KBM-7 (cell line): ENCODE data around the gene SMOC1.

Source experiments
- DNase-seq: peaks from one replicate; pipeline ENCODE4 v3.0.0-alpha.2; 2015
- in situ Hi-C: fragments of 300-500 bp; cut with MboI; formaldehyde crosslinking; loops from 2 replicates; pipeline ENCODE4 v1.14.3; 2020; ENCODE audit warnings: low sequenced_read_pairs, low pct_unique_long_range_greater_than_20kb, mixed read lengths

SMOC1 gene, protein sequence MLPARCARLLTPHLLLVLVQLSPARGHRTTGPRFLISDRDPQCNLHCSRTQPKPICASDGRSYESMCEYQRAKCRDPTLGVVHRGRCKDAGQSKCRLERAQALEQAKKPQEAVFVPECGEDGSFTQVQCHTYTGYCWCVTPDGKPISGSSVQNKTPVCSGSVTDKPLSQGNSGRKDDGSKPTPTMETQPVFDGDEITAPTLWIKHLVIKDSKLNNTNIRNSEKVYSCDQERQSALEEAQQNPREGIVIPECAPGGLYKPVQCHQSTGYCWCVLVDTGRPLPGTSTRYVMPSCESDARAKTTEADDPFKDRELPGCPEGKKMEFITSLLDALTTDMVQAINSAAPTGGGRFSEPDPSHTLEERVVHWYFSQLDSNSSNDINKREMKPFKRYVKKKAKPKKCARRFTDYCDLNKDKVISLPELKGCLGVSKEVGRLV

DNA sequence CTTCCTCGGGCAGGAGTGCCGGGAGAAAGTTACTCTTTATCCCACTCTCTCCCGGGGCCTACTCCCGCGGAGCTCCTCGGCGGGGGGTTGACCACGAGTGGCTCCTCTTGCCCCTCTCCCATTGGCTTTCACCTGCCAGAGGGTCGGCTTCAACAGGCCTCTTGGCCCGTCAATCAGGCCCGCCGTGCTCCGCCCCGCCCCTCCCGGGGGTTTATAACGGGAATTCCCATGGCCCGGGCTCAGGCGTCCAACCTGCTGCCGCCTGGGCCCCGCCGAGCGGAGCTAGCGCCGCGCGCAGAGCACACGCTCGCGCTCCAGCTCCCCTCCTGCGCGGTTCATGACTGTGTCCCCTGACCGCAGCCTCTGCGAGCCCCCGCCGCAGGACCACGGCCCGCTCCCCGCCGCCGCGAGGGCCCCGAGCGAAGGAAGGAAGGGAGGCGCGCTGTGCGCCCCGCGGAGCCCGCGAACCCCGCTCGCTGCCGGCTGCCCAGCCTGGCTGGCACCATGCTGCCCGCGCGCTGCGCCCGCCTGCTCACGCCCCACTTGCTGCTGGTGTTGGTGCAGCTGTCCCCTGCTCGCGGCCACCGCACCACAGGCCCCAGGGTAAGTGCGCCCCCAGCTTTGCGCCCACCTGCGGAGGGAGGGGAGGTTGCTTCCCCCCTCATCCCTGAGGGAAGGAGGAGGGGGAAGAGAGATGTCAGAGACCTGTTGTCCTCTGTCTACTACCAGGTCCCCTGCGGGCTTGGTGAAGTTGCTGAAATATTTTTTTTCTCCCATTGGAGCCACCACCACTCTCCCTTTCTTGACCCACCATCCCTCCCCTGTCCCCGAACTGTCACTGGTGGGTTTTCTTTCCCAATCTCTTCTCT lies at the start of gene SMOC1:
SMOC1 (plus strand) TSS at position 242 of the 869 bp plus-strand sequence; CDS start at position 505, 263 bp downstream.
- in situ Hi-C loops, result no loop called here
- no peak for DNase-seq

DNA sequence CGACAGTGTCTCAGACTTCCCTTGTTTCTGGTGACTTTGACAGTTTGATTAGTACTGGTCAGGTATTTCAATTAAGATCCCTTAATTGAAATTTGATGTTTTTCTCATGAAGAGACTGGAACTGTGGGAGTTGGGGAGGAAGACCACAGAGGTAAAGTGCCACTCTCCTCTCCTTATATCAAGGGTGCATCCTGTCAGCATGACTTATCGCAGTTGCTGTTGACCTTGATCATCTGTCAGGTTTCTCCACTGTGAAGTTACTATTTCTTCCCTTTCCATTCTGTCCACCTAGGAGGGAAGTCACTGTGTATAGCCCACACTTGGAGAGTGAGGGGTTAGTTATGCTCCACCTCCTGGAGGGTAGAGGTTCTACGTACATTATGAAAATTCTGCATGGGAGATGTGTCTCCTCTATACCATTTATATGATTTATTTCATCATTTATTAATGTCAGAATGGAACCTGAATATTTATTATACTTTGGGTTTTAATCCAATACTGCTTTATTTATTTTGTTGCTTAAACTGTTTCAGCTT lies 40.3 kb upstream of the SMOC1 start:
- in situ Hi-C loops, result loop anchor here (25.0 kb wide), 1 partner anchor 173 kb away; no protein-coding TSS in a partner anchor

DNA sequence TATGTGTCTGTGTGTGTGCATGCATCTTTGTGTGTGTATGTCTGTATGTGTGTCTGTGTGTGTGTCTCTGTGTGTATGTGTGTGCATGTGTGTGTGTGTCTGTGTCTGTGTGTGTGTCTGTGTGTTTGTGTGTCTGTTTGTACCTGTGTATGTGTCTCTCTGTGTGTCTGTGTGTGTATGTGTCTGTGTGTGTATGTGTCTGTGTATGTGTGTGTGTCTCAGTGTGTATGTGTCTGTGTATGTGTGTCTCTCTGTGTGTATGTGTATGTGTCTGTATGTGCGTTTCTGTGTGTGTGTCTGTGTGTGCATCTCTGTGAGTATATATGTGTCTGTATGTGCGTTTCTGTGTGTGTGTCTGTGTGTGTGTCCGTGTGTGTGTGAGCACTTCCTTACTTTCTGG lies 39.6 kb upstream of the SMOC1 start:
- DNase-seq, result no peak
- in situ Hi-C loops, result loop anchor here (25.0 kb wide), 1 partner anchor 173 kb away; no protein-coding TSS in a partner anchor

More for the DNA sequence above, 40.3 kb upstream of the SMOC1 start:
- no peak for DNase-seq

DNA sequence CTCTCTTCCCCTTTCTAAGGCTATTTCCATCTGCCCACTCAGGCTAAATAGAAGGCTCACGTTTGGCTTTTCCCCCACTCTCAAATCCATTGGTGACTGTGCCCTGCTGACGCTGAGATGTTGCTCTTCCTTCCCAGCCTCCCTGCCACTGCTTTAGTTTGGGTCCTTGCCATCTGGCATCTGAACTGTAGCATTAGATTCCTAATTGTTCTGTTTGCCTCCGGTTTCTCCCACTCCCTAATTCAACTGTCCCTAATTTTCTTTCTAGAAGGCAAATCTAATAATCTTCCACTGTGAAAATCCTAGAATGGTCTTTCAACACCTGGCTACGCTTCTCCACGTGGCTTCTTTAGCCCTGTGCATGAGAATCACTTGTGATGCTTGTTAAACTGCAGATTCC lies 37.6 kb upstream of the SMOC1 start:
- in situ Hi-C loops, result loop anchor here (25.0 kb wide), 1 partner anchor 171 kb away; no protein-coding TSS in a partner anchor

DNA sequence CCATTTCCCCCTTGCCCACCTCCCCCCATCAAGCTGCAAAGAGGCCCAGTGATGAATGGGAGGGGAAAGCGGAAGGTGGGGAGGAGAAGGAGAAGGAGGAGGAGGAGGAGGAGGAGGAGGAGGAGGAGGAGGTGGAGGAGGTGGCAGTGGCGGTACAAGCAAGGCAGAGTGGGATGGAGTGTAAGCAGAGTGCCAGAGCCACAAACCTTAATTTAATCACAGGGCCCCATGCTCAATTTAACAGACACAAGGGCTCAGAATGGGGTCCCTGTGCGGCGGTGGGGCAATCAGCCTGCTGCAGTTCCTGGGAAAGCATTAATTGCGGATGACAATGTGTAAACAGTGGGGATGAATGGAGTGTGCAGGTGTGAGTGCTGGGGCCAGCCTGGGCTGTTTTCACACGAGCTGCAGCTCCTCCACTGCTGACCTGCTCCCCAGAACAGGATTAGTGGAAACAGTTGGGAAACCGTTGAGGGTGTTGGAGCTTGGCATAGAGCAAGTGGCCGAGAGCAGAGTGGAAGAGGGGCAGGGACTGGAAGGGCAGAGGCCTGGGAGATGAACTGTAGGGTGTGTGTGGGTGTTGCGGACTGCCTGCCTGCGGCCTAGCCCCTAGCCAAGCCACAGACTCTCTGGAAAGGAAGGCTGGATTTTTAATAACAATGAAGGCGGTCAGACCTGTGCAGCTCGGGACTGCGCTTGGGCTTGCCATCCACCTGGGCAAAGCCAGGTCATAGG lies 36.4 kb upstream of the SMOC1 start:
- in situ Hi-C loops, result loop anchor here (25.0 kb wide), 1 partner anchor 169 kb away; no protein-coding TSS in a partner anchor
- DNase-seq, result no peak

More for the DNA sequence above, 37.6 kb upstream of the SMOC1 start:
- no peak for DNase-seq

DNA sequence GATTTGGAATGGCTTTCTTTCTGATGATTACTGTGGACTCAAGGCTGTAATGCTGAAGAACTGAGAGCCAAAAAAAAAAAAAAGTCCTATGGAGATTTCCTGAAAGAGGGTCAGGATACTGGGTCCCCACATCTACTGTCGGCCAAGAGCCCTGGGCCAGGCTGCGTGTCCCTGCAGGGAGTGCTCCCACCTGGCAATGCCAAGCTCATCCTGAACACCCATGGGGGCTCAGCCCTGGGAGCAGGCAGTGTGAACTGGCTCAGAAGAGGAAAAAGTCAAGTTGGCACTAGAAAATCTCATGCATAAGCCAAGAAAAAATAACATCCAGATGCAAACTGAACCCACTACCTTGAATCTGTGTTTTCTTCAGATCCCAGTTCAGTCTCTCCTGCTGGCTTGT lies 35.0 kb upstream of the SMOC1 start:
- no peak for DNase-seq
- in situ Hi-C loops, result loop anchor here (25.0 kb wide), 1 partner anchor 168 kb away; no protein-coding TSS in a partner anchor

DNA sequence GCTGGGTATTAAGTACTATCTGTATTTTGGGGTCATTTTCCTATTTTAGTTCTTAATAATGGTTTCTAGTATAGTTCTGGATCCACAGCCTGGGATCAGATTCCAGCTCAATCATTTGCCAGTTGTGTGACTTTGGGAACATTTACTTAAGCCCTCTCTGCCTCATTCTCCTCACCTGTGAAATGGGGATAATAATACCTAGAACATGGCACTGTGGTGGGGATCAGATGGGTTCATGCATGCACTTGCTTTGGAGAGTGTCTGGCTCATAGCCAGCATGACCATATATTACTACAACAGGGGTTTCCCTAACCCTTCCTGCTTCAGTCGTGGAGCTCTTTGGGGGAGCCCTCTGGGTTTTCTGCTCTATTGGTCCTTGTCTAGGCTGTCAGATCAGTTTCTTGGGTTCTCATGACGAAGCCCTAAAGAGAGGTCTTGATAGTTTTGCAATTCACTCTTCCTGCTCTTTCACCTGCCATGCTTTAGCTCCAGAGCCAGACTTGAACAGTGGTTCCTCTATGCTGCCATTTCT lies 34.1 kb upstream of the SMOC1 start:
- in situ Hi-C loops, result loop anchor here (25.0 kb wide), 1 partner anchor 167 kb away; no protein-coding TSS in a partner anchor

DNA sequence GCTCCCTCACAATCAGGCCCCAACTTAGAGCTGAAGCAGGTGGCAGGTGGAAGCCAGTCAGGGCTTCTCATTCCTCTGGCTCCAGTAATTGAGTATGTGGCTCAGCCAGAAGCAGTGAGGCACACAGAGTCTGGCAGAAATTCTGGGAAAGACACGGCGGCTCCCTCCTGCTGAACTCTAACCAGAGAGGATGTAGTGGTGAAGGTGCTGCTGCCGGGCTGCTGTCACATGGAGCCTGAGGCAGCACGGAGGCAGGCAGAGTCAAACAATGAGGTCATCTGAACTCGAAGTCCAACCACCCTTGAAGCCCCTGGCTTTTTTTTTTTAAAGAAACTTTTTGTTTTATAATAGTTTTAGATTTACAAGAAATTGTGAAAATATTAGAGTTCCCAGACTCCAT lies 33.4 kb upstream of the SMOC1 start:
- in situ Hi-C loops, result loop anchor here (25.0 kb wide), 1 partner anchor 167 kb away; no protein-coding TSS in a partner anchor
- no peak for DNase-seq

More for the DNA sequence above, 34.1 kb upstream of the SMOC1 start:
- DNase-seq, result no peak

DNA sequence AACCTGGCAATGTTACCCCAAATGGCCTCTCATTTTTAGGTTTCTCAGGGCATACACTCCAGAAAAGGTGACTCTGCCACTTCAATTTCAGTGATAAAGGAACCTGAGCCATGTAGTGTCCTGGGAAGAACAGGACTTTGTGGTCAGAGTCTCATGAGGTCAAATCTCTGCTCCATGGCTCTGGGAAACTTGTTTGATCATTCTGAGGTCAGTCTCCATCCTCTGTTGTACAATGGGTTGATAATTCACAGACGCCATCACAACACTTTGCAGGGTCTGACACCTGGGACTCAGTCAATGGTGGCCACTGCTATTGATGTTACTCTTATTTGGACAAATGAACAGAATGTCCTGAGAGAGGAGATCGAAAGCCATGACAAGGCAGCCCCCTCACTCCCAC lies 31.1 kb upstream of the SMOC1 start:
- no peak for DNase-seq
- in situ Hi-C loops, result loop anchor here (25.0 kb wide), 1 partner anchor 164 kb away; no protein-coding TSS in a partner anchor

DNA sequence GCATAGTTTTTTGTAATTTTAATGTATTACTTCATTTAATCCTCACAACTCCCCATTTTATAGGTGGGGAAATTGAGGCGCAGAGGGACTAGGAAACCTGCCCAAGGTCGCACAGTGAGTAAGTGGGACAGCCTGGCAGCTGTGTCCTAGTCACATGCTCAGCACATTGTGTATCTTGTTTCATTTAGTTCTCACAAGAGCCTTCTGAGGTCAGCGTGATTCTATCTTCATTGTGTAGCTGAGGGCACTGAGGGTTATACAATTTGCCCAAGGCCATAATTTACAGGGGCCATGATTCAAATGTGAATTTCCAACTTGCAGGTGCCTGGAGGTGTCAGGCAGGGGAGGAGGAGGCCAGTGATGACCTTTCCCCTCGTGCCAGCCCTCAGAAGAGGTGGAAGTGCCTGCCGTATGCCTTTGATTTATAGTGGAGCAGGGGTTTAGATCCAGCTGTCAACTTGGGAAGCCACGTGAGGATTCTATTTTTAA lies 30.3 kb upstream of the SMOC1 start:
- in situ Hi-C loops, result loop anchor here (25.0 kb wide), 1 partner anchor 163 kb away; no protein-coding TSS in a partner anchor
- no peak for DNase-seq

DNA sequence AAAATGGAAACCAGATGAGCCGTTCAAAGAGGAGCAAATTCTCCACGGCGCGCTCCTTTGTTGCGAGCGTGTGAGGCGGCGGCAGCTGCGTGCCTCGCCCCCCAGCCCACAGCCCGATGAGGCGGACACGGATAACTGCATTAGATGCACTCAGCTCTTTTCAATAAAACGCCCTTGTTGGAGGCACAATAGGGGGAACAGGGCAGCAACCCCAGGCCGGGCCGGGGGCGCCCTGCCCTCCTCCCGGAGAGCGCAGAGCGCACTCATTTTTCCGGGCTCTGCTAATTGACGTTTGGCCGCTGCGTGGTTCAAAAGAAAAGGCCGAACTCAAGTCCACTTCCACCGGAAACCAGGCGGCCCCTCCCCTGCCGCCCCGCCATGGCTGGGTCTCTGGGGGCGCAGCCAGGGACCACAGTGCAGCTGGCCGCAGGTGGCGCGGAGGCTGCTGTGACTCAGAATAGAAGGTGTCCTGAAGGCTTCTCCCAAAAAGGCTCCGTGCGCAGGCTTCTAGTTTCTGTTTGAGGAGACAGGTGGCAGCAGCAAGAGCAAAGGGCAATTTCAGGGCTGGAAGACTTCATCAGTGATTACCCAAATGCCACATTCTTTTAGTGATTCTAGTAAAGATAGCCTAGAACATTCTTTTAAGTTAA lies 29.0 kb upstream of the SMOC1 start:
- in situ Hi-C loops, result no loop called here
- DNase-seq, result no peak

DNA sequence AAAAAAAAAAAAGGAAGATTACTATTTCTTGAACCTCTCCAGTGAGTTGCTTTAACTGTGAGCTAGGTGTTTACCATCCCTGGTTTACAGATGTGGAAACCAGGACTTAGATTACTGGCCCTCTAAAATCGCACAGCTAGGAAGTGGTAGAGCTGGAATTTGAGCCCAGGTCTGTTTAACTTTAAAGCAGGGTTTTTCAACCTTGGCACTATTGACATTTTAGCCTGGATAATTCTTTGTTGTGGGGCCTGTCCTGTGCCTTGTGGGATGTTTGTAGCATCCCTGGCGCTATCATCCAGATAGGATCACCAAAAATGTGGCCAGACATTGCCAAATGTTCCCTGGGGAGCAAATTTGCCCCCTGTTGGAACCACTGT lies 28.5 kb upstream of the SMOC1 start:
- in situ Hi-C loops, result no loop called here
- DNase-seq, result no peak

DNA sequence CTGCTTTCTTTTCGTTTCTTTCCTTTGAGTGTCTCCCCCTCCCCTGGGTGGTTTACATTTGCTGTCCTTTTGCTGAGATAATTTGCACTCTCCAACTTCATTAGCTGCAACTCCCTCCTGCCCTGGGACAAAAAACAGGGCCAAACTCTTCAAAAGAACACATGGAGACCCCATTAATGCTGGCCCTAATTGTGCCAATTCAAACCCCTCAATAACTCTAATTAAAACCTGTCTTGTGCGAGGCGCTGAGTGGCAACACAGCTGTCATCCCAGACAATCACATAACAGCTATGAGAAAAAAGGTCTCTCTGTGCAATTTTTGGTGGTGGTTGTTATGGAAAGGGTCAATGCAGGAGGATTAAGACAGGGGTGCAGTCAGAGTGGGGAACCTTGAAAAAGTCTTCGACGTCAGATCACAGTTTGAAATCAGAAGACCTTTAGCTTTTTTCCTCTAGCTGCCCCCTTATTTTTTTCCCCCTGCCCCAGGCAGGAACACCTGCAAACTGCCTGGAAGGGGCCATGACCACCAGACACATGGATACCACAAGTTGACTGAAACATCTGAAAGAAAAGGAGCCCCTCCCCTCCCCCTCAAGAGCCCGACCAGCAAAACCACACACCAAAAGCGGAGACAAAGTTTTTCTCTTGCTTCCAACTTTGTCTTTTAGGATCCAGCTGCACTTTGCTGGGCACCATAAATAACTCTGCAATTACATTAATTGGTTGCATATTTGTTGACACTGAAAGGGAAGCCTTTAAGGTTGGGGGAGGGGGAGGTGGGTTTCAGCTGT lies 26.5 kb upstream of the SMOC1 start:
- no peak for DNase-seq
- in situ Hi-C loops, result no loop called here

DNA sequence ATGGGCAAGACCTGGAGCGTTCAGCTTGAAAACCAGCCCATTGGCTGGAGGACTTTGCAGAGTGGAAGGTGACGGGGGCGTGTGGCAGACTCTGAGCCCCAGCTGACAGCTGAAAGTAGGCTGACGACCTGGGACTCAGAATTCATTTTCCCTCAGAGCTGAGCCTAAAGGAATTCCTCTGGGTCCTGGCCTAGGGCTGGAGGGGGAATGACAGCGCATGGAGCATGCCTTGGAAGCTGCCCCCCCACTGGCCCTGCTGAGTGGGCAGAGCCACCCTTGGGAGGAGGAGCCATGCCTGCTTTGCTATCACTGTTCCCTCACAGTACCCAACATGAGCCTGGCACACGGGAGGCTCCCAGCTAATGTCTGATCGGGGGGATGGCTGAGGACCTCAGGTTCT lies 25.4 kb upstream of the SMOC1 start:
- in situ Hi-C loops, result no loop called here

DNA sequence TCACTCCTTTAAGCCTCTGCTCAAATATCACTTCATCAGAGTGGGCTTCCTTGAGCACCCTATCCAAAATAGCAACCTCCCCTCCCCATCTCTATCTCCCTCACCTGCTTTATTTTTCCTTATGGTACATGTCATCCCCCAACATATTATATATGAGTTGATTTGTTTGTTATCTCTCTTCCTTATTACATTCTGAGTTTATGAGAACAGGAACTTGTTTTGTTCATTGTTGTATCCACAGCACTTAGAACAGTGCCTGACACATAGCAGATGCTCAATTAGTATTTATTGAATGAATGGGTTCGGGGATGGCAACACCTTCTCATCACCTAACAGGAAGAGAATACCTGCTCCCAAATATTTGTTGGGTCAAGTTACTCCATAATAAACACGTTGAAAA lies 24.6 kb upstream of the SMOC1 start:
- in situ Hi-C loops, result no loop called here
- DNase-seq, result no peak

More for the DNA sequence above, 25.4 kb upstream of the SMOC1 start:
- DNase-seq, result no peak

DNA sequence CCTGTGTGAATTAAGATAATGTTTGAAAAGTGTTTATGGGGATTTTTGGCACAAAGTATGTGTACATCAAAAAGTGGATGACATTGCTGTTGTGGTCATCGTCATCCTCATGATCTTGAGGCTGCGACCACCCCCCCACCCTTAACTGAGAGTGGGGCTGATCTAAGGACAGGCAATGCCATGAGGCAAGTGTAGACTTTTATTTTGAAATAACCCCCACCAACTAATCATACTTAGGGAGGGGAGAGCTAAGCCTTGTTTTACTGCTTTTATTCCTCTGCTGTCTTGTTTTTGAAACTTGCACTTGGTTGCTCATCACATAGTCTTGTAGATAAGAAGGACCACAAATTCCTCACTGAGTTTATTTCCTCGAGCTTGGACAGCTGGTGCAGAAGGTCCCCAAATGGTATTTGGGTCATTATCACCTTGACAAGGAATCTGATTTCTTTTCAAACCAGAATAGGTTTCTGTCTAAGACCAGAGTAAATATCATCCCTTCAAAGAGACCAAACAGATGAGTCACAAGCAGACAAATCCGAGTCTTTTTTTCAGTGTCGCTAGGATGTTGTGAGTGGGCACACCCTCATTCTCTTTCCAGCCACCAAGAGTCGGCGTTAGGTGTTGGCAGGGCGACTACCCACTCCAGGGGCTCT lies 23.9 kb upstream of the SMOC1 start:
- no peak for DNase-seq
- in situ Hi-C loops, result no loop called here

DNA sequence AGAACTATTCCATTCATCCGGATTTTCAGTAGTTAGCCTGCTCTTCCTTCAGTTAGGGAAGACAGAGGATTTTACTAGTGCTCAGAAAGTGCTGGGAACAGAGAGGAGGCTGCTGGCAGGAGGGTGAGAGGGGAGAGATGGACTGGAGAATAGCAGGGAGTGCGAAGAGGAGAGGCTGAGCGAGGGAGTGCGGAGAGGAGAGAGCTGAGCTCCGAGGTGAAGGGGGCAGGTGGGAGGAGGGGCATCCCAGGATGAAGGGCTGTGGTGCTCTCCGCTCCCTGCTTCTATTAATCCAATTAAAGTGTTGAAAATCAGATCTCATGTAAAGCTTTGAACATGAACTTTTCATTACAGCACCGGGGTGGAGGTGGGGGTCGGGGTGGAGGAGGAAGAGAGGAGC lies 20.4 kb upstream of the SMOC1 start:
- DNase-seq, result no peak
- in situ Hi-C loops, result no loop called here
